Thyroid gland (tissue), 4 donors: ENCODE results near the gene MSH3.

ENCODE experiments used
- POLR2A ChIP-seq, 2 donors: fragments of 450-650 bp; IDR thresholded peaks; one replicate each; pipeline ENCODE4 v1.6.1; 2017; ENCODE audit warnings: antibody characterized with exemption in 2 of 2, mild to moderate bottlenecking in 2 of 2, moderate library complexity in 1 of 2
- TF ChIP-seq, protein P1 (sequence below), 6 experiments: fragments of 200-600 bp in 3 of 6; fragments of 450-650 bp in 3 of 6; sonication (generic) in 3 of 6; IDR thresholded peaks; one replicate each; pipeline ENCODE4 v1.5.1; 2016 to 2019; ENCODE audit warnings: antibody characterized with exemption in 6 of 6, mild to moderate bottlenecking in 2 of 6, inconsistent platforms in 1 of 6, moderate library complexity in 1 of 6

DNA sequence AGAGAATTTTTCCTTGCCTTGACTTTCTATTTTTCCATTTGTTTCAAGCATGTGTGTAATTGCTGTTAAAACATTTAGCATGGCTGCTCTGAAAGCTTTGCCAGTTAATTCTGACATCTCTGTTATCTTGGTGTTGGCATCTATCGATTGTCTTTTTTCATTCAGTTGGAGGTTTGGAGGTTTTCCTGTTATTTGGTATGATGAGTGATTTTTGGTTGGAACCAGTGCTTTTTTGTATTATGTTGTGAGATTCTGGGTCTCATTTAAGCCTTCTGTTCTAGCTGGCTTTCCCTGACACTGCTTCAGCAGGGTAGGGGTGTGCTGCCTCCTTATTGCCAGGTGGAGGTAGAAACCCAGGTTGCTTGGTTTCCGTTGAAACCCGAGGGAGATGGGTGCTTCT, 41.2 kb downstream of the MSH3 start:
- TF ChIP-seq, protein P1, sequence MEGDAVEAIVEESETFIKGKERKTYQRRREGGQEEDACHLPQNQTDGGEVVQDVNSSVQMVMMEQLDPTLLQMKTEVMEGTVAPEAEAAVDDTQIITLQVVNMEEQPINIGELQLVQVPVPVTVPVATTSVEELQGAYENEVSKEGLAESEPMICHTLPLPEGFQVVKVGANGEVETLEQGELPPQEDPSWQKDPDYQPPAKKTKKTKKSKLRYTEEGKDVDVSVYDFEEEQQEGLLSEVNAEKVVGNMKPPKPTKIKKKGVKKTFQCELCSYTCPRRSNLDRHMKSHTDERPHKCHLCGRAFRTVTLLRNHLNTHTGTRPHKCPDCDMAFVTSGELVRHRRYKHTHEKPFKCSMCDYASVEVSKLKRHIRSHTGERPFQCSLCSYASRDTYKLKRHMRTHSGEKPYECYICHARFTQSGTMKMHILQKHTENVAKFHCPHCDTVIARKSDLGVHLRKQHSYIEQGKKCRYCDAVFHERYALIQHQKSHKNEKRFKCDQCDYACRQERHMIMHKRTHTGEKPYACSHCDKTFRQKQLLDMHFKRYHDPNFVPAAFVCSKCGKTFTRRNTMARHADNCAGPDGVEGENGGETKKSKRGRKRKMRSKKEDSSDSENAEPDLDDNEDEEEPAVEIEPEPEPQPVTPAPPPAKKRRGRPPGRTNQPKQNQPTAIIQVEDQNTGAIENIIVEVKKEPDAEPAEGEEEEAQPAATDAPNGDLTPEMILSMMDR (IDR thresholded peaks at IDR 0.05), result no peak
- no peak for TF ChIP-seq POLR2A (IDR thresholded peaks at IDR 0.05)
